ENCODE results near the gene TRPM2. TPM values are rescaled to one million over a fixed set of nuclear protein-coding genes. Genes with fewer than 3 reads are reported as not detected.

Gene TRPM2
- total RNA-seq, 2 experiments from 2014 or later = 6.5 to 6.8 TPM

DNA sequence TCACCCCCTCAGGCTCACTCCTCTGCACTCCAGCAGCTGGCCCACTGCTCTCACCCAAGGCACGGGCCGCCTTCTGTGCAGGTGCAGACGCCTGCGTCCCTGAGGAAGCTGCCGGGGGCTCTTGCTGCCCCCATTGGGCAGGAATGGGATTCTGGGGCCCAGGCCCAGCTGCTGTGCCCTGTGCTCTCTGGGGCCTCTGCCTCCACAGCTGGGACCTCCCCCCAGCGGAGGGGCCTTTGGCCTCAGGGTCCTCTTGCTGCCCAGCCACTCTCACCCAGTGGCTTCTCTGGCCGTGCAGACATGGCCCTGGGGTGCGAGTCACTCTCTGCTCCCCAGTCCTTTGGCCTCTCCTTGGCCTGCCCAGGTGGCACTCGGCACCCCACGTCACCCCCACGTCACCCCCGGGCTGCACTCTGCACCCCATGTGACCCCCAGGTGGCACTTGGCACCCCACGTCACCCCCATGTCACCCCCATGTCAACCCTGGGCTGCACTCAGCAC is 82.7 kb downstream of the TRPM2 start:
- CTCF ChIA-PET = interaction anchor here (1.4 kb wide), 1 partner anchor 52 kb away, joined by 4 read pairs; no protein-coding TSS in a partner anchor
- POLR2A ChIA-PET = no interaction called here

DNA sequence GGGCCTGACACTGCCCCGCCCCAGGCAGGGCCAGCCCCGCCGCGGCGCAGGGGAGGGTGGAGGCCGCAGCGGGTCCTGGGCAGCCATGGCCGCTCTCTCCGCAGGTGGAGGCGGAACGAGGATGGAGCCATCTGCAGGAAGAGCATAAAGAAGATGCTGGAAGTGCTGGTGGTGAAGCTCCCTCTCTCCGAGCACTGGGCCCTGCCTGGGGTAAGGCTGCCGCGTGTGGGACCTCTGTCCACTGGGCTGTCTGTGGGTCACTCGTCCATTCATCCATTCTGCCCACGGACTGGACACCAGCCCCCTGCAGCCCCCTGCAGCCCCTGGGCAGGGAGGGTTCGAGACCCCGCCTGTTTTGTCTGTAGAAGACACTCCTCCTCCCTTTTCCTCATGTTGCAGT is 83.5 kb downstream of the TRPM2 start:
- CTCF ChIA-PET = interaction anchor here (1.4 kb wide), 1 partner anchor 51 kb away, joined by 4 read pairs; no protein-coding TSS in a partner anchor
- POLR2A ChIA-PET = no interaction called here

- POLR2A ChIA-PET = no interaction called here
- CTCF ChIA-PET = interaction anchor here (1.4 kb wide), 1 partner anchor 50 kb away, joined by 4 read pairs; no protein-coding TSS in a partner anchor
Measured at GRCh38 chr21:44437371-44437695, 83.9 kb downstream of the TRPM2 start.

GRCh38 chr21:44437696-44438431 is 84.4 kb downstream of the TRPM2 start:
- POLR2A ChIA-PET = no interaction called here
- CTCF ChIA-PET = no interaction called here

- CTCF ChIA-PET = no interaction called here
- POLR2A ChIA-PET = no interaction called here
Measured at GRCh38 chr21:44438531-44439210, 85.2 kb downstream of the TRPM2 start.

- CTCF ChIA-PET = no interaction called here
- POLR2A ChIA-PET = no interaction called here
Measured at GRCh38 chr21:44439211-44439600, 85.8 kb downstream of the TRPM2 start.

DNA sequence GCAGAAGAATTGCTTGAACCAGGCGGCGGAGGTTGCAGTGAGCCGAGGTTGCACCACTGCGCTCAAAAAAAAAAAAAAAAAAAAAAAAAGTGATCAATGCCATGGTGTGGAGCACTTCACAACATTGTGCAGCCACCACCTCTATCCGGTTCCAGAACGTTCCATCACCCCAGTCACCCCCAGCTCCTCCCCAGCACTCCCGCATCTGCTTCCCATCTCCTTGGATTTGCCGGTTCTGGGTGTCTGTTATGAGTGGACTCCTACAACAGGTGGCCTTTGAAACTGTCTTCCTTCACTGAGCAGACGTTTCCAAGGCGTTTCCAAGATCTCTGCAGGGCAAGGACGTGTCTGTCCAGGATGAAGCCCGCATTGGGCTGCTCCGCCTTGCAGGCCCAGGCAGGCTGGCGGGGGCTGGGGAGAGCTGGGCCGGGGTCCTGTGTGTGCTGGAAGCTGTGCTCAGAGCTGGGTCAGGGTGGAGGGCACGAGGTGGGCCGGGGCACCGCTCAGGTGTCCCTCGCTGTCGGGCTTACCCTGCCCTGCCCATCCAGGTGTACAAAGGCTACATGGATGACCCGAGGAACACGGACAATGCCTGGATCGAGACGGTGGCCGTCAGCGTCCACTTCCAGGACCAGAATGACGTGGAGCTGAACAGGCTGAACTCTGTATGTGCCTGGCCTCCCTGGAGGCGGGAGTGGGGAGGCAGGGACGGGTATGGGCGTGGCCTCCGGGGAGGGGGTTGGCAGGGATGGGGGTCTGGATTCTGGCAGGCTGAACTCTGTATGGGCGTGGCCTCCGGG is 87.0 kb downstream of the TRPM2 start:
- ChIA-PET POLR2A (no interaction called here), CTCF (interaction anchor here (0.6 kb wide), 1 partner anchor 426 kb away, joined by 4 read pairs; no protein-coding TSS in a partner anchor)

- POLR2A ChIA-PET = no interaction called here
- CTCF ChIA-PET = no interaction called here
Measured at GRCh38 chr21:44441041-44441400, 87.6 kb downstream of the TRPM2 start.

DNA sequence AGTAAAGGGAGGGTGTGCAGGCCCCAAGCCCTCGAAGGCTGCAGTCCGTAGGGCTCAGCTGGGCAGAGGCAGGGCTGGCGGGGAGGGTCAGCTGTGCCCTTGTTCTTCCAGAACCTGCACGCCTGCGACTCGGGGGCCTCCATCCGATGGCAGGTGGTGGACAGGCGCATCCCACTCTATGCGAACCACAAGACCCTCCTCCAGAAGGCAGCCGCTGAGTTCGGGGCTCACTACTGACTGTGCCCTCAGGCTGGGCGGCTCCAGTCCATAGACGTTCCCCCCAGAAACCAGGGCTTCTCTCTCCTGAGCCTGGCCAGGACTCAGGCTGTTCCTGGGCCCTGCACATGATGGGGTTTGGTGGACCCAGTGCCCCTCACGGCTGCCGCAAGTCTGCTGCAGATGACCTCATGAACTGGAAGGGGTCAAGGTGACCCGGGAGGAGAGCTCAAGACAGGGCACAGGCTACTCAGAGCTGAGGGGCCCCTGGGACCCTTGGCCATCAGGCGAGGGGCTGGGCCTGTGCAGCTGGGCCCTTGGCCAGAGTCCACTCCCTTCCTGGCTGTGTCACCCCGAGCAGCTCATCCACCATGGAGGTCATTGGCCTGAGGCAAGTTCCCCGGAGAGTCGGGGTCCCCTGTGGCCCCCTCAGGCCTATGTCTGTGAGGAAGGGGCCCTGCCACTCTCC is 88.3 kb downstream of the TRPM2 start:
- ChIA-PET POLR2A (no interaction called here), CTCF (no interaction called here)

DNA sequence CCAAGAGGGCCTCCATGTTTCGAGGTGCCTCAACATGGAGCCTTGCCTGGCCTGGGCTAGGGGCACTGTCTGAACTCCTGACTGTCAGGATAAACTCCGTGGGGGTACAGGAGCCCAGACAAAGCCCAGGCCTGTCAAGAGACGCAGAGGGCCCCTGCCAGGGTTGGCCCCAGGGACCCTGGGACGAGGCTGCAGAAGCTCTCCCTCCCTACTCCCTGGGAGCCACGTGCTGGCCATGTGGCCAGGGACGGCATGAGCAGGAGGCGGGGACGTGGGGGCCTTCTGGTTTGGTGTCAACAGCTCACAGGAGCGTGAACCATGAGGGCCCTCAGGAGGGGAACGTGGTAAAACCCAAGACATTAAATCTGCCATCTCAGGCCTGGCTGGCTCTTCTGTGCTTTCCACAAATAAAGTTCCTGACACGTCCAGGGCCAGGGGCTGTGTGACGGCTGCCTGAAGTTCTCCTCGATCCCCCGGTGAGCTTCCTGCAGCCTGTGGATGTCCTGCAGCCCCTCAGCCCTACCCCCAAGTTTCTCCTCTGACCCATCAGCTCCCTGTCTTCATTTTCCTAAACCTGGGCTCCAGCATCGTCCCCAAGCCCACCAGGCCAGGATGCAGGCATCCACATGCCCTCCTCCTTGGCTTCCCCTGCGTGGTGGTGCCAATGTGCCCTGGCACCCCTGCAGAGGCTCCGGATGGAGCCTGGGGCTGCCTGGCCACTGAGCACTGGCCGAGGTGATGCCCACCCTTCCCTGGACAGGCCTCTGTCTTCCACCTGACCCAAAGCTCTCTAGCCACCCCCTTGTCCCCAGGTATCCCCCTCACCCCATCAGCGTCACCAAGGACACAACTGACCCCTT is 89.1 kb downstream of the TRPM2 start:
- CTCF ChIA-PET = no interaction called here
- POLR2A ChIA-PET = no interaction called here

DNA sequence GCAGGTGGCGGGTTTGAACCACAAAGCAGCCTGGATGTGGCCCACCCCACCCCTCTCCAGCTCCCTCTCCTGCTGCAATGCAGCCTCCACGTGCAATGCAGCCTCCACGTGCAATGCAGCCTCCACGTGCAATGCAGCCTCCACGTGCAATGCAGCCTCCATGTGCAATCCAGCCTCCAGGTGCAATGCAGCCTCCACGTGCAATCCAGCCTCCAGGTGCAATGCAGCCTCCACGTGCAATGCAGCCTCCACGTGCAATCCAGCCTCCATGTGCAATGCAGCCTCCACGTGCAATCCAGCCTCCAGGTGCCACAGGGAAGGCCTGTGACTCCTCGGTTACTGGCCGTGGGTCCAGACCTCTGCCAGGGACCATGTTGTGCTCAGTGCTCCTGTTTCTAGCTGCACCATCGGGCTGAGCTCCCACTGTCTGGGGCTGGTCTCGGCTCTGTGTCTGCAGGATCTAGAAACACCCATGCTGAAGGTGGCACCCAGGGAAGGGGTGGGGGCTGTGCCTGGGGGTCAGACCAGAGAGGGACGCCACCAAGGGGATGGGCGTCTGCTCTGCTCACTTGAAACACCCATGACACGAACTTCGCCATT is 90.0 kb downstream of the TRPM2 start:
- CTCF ChIA-PET = no interaction called here
- POLR2A ChIA-PET = interaction anchor here (0.6 kb wide), 1 partner anchor 737 kb away, joined by 7 read pairs; no protein-coding TSS in a partner anchor

- CTCF ChIA-PET = no interaction called here
- POLR2A ChIA-PET = no interaction called here
Measured at GRCh38 chr21:44443891-44444285, 90.5 kb downstream of the TRPM2 start.

DNA sequence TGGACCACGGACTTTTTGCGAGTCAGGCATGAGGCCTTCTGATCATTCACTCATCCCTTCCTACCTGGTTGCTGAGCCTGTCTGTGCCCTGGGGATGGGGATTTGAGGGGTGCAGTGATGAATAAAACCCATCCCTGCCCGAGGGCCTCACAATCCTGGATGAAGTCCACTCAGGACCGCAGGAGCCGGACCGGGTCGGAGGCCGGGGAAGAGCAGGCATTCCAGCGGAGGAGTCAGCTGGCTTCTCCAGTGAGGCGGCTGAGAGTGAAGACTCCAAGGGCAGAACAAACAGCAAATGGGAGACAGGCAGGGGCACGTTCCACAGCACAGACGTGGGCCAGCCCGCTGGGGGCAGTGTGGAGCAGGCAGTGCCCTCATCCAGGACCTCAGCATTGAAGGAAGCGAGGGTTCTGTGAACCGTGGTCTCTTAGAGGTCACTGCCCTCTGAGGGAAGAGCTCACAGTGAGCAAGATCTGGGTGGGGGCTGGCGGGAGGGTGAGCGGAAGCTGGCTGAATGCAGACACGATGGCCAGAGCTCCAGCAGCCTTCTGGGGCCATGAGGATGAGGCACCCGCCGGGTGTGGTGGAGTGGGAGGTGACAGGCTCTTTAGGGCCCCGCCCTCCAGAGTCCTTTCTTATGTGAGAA is 91.0 kb downstream of the TRPM2 start:
- POLR2A ChIA-PET = interaction anchor here (0.7 kb wide), 1 partner anchor 44 kb away, joined by 4 read pairs; no protein-coding TSS in a partner anchor
- CTCF ChIA-PET = no interaction called here

DNA sequence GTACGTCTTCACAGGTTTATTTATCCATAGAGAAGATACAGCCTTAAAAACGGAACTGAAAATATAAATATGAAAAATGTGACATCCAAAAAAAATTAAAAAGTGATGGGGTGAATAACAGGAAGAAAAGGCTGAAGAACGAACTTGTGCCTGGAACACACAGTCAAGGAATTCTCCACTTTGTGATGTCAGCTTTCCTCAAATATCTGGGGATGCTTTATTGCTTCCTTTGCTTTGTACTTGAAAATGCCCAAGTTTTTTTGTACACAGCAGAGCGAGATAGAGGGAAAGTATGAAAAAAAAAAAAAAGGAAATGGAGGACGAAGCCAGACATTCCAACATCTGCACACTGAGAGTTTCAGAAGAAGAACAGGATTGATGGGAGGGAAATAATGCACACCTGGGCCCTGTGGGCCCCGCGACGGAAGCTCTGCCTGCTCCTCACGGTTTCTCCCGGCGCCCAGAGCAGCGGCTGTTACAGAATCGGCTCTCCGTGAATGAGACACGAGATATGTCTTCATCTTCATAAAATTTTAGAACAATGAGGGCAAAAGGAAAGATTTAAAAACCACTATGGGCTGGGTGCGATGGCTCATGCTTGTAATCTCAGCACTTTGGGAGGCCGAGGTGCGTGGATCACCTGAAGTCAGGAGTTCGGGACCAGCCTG is 91.9 kb downstream of the TRPM2 start:
- ChIA-PET POLR2A (interaction anchor here (0.7 kb wide), 1 partner anchor 45 kb away, joined by 4 read pairs; no protein-coding TSS in a partner anchor), CTCF (interaction anchor here (0.7 kb wide), 1 partner anchor 43 kb away, joined by 3 read pairs; no protein-coding TSS in a partner anchor)

- ChIA-PET POLR2A (no interaction called here), CTCF (no interaction called here)
Measured at GRCh38 chr21:44448651-44449131, 95.3 kb downstream of the TRPM2 start.

GRCh38 chr21:44449473-44450363 is 96.3 kb downstream of the TRPM2 start:
- CTCF ChIA-PET = no interaction called here
- POLR2A ChIA-PET = no interaction called here

GRCh38 chr21:44450402-44450801 is 97.0 kb downstream of the TRPM2 start:
- ChIA-PET CTCF (no interaction called here), POLR2A (no interaction called here)
